Muscle layer of colon (tissue), 2 donors: ENCODE data around the gene P3H2.

ENCODE experiments used
- H3K27ac ChIP-seq: one replicate; pipeline ENCODE4 v1.7.0; 2013; ENCODE audit warnings: low read depth, mild to moderate bottlenecking, low read length, moderate library complexity
- H3K27me3 ChIP-seq, 2 donors: one replicate each; pipeline ENCODE4 v1.7.0; 2013; ENCODE audit warnings: low read length in 2 of 2, mild to moderate bottlenecking in 2 of 2; ENCODE audit not compliant: insufficient read depth in 2 of 2, control insufficient read depth in 1 of 2
- H3K36me3 ChIP-seq: one replicate; pipeline ENCODE4 v1.7.0; 2013; ENCODE audit warnings: mild to moderate bottlenecking, low read length; ENCODE audit not compliant: insufficient read depth
- H3K4me1 ChIP-seq: one replicate; pipeline ENCODE4 v1.7.0; 2013; ENCODE audit warnings: mild to moderate bottlenecking, low read length; ENCODE audit not compliant: insufficient read depth
- H3K4me3 ChIP-seq, 2 donors: one replicate each; pipeline ENCODE4 v1.7.0; 2013; ENCODE audit warnings: low read length in 2 of 2, low read depth in 1 of 2, mild to moderate bottlenecking in 1 of 2, moderate library complexity in 1 of 2
- H3K9ac ChIP-seq: one replicate; pipeline ENCODE4 v1.7.0; 2013; ENCODE audit warnings: low read length
- H3K9me3 ChIP-seq: one replicate; pipeline ENCODE4 v1.7.0; 2013; ENCODE audit warnings: mild to moderate bottlenecking, low read length
- donor health status: abdominal sarcoma.
- donor health status: Adenocarcinoma of cecum.

The P3H2 gene

GRCh38 chr3:189948724-189949045 is 172.0 kb downstream of the P3H2 start:
- H3K4me1 ChIP-seq, result no peaks in the 10 kb centered on the region
- no peak overlapping the region for H3K27ac ChIP-seq
- H3K9ac ChIP-seq, result no peak overlapping the region
- H3K27me3 ChIP-seq, result no peaks in the 10 kb centered on the region
- H3K36me3 ChIP-seq, result no peaks in the 10 kb centered on the region
- H3K4me3 ChIP-seq, result no peak overlapping the region
- no peaks in the 10 kb centered on the region for H3K9me3 ChIP-seq

DNA sequence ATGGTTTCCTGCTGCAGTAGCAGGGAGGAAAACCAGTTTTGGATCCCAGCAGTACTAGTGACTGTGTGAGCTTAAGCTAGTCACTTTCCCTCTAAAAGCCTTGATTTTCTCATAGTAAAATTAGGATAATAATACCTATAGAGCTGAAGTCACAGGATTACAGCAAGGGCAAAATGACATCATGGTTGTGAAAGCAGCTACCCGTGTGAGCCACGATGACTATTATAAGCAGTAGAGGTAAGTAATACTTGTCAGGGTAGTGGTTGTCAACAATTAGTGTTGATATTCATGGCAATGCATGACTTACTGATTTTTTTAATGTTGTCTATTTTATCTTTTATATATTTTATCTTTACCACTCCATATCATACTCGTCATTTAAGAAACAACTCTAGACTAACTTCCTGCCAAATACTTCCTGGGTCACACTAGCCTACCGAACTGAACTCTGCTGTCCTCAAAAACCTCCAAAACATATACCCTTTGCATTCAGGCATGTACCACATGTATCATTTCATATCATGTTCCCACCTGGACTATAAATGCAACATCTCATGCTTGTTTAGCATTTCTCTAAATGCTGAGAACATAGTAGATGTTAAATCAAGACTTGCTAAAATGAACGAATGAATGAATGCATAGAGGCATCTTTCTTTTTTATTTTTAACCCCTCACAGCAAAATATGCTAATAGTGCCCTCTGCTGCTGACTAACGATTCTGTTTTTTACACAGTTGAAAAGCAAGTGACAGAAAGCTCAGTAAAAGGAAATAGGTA is 172.6 kb downstream of the P3H2 start:
- Histone ChIP-seq H3K4me3 (no peak overlapping the region), H3K27ac (no peak overlapping the region), H3K36me3 (no peaks in the 10 kb centered on the region), H3K9me3 (no peaks in the 10 kb centered on the region), H3K27me3 (no peaks in the 10 kb centered on the region), H3K4me1 (no peaks in the 10 kb centered on the region), H3K9ac (no peak overlapping the region)

GRCh38 chr3:189947068-189947467 is 173.6 kb downstream of the P3H2 start:
- Histone ChIP-seq H3K9me3 (no peaks in the 10 kb centered on the region), H3K27me3 (no peaks in the 10 kb centered on the region), H3K4me3 (no peak overlapping the region), H3K9ac (no peak overlapping the region), H3K4me1 (no peaks in the 10 kb centered on the region), H3K36me3 (no peaks in the 10 kb centered on the region), H3K27ac (no peak overlapping the region)

- no peaks in the 10 kb centered on the region for H3K27me3 ChIP-seq
- no peaks in the 10 kb centered on the region for H3K36me3 ChIP-seq
- H3K9ac ChIP-seq, result no peak overlapping the region
- no peak overlapping the region for H3K4me3 ChIP-seq
- H3K27ac ChIP-seq, result no peak overlapping the region
- no peaks in the 10 kb centered on the region for H3K4me1 ChIP-seq
- no peaks in the 10 kb centered on the region for H3K9me3 ChIP-seq
These were observed 174.6 kb downstream of the P3H2 start for GRCh38 chr3:189945935-189946709.

DNA sequence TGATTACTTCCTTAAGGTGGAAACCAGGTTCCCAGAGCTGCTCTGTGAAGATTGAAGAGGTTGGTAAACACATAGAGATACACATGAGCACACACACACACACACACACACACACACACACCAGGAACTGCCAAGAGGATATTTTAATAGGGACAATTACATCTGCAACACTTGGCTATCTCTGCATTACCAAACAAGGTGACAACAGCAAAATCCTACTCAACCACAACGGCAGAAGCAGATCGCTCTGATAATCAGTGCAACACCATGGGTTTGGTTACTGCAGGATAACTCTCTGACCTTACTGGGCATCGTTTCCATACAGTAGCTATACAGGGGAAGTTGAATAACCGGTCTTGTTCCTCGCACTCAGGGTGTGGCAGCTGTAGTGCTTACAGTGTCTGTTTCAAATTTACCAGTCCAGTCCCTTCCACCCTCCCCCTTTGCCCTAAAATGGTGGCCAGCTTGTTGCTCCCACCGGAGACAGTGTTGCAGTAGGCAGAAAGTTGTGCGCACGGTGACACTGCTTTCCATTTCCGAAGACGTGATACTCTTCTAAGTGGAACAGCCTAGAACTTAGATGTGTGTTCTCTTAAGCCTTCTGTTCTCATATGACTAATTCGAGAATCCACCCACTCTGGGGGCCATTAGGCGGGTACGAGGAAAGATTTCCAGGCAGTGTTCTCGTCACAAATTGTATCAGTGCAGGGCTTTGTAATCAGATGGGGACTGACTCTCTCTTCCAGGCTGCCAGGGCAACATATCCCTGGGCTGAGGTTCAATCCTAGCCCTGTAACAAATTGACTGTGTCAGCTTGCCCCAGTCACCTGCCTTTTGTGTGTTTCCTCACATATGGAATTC is 176.2 kb downstream of the P3H2 start:
- no peaks in the 10 kb centered on the region for H3K4me1 ChIP-seq
- no peaks in the 10 kb centered on the region for H3K27me3 ChIP-seq
- no peak overlapping the region for H3K4me3 ChIP-seq
- H3K36me3 ChIP-seq, result no peaks in the 10 kb centered on the region
- H3K27ac ChIP-seq, result no peak overlapping the region
- H3K9ac ChIP-seq, result no peak overlapping the region
- no peaks in the 10 kb centered on the region for H3K9me3 ChIP-seq

- Histone ChIP-seq H3K27ac (no peak overlapping the region), H3K27me3 (no peaks in the 10 kb centered on the region), H3K9me3 (no peaks in the 10 kb centered on the region)
These were observed 177.7 kb downstream of the P3H2 start for GRCh38 chr3:189942948-189943347.

DNA sequence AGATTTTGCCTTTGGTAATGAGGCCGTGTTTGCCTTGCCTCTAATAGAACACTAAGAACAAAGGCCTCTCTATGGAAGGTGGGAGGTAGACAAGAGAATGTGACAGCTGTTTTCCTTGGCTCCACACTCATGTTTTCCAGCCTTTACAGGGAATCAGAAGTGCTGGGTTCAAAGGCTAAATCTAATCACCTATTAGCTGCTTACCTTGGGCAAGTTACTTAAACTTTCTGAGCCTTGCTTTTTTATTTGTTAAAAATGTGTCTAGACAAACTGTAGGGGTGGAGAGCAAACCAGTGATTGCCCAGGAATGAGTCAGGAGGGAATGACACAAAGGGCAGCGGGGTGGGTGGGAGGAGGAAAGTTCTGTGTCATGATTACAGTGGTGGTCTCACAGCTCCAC is 179.0 kb downstream of the P3H2 start:
- H3K9me3 ChIP-seq, result no peaks in the 10 kb centered on the region
- no peak overlapping the region for H3K9ac ChIP-seq
- no peaks in the 10 kb centered on the region for H3K4me1 ChIP-seq
- no peaks in the 10 kb centered on the region for H3K27me3 ChIP-seq
- no peaks in the 10 kb centered on the region for H3K36me3 ChIP-seq
- no peak overlapping the region for H3K27ac ChIP-seq
- H3K4me3 ChIP-seq, result no peak overlapping the region

More at GRCh38 chr3:189942948-189943347, 177.7 kb downstream of the P3H2 start:
- Histone ChIP-seq H3K36me3 (no peaks in the 10 kb centered on the region), H3K4me1 (no peaks in the 10 kb centered on the region), H3K4me3 (no peak overlapping the region), H3K9ac (no peak overlapping the region)

GRCh38 chr3:189941125-189941524 is 179.6 kb downstream of the P3H2 start:
- no peak overlapping the region for H3K27ac ChIP-seq
- H3K36me3 ChIP-seq, result no peaks in the 10 kb centered on the region
- H3K9ac ChIP-seq, result no peak overlapping the region
- no peaks in the 10 kb centered on the region for H3K4me1 ChIP-seq
- no peak overlapping the region for H3K4me3 ChIP-seq
- no peaks in the 10 kb centered on the region for H3K27me3 ChIP-seq
- H3K9me3 ChIP-seq, result no peaks in the 10 kb centered on the region

DNA sequence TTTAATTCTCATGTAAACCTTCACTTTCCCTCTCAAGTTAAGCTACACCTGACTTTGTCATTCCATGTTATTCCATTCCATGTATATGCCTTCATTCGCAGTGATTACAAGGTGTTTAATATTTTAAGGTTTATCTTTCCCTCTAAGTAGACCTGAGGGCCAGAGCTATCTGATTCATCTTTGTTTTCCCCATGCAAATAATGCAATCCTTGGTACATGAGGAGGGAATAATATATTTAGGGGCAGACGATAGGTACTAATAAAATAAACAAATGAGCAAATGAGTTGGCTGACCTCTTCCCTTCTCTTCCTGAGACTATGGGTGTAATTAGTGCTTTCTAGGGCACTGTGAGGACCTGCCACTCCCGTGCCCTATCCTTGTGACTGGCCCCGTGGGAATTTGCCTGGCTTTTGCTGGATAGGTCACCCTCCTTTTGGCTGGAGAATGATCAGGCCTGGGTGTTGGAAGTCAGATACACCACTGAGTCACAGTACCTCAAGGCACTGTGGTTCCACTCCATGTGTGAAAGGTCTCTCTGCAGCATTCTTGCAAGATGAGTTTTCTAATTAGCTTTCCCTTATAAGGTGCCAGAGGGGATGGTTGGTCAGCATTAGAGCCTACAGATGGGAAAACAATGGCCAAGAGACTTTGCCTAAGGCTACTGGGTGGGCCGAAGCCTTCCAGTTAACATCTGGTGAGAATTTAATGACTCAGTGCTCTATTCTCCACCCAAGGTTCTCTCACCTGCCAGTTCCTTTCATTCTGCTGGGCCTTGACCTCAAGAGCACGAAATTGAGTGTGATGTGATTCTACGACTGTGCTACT is 183.2 kb downstream of the P3H2 start:
- H3K4me1 ChIP-seq, result no peaks in the 10 kb centered on the region
- no peak overlapping the region for H3K9ac ChIP-seq
- H3K4me3 ChIP-seq, result no peak overlapping the region
- H3K36me3 ChIP-seq, result no peaks in the 10 kb centered on the region
- H3K27me3 ChIP-seq, result no peaks in the 10 kb centered on the region
- no peaks in the 10 kb centered on the region for H3K9me3 ChIP-seq
- H3K27ac ChIP-seq, result no peak overlapping the region

- Histone ChIP-seq H3K9ac (no peak overlapping the region), H3K4me3 (no peak overlapping the region), H3K9me3 (no peaks in the 10 kb centered on the region), H3K36me3 (no peaks in the 10 kb centered on the region), H3K4me1 (no peaks in the 10 kb centered on the region), H3K27me3 (no peaks in the 10 kb centered on the region), H3K27ac (no peak overlapping the region)
These were observed 184.3 kb downstream of the P3H2 start for GRCh38 chr3:189936201-189936945.
